Medulla oblongata (tissue), 1 donor: Measurements from ENCODE around the gene MIA.
"Not testable (repeated sequence)": the region's sequence is repeated elsewhere in the genome, so short reads cannot be mapped to it uniquely, and the experiment has no call there.

Experiments used
- DNase-seq: peaks from one replicate; pipeline ENCODE4 v3.0.0-alpha.2; 2015; ENCODE audit errors: extremely low spot score

The MIA gene

GRCh38 chr19:40750058-40750873 lies 25.1 kb upstream of the MIA start, which contains the start of gene ACTMAP:
Gene ACTMAP (minus strand): TSS chr19:40750477. CDS start chr19:40749803, 674 bp downstream.
- DNase-seq, result peak; percentile 100

GRCh38 chr19:40750874-40751537 lies 24.3 kb upstream of the MIA start, which contains the start of gene SNRPA:
Gene SNRPA (plus strand): TSS chr19:40751203. CDS start chr19:40751409, 206 bp downstream.
- DNase-seq, result peak; percentile 99

GRCh38 chr19:40752257-40752781 lies 23.0 kb upstream of the MIA start:
- no peak for DNase-seq

- DNase-seq, result no peak
Measured at GRCh38 chr19:40754611-40755247, 20.6 kb upstream of the MIA start.

GRCh38 chr19:40755248-40755624 lies 20.1 kb upstream of the MIA start:
- no peak for DNase-seq

- no peak for DNase-seq
Measured at GRCh38 chr19:40755791-40756190, 19.5 kb upstream of the MIA start.

GRCh38 chr19:40756502-40757110 lies 18.7 kb upstream of the MIA start:
- no peak for DNase-seq

- DNase-seq, result no peak
Measured at GRCh38 chr19:40758491-40758890, 16.8 kb upstream of the MIA start.

- no peak for DNase-seq
Measured at GRCh38 chr19:40759352-40759751, 16.0 kb upstream of the MIA start.

GRCh38 chr19:40762754-40763470 lies 12.4 kb upstream of the MIA start:
- DNase-seq, result no peak

- DNase-seq, result no peak
Measured at GRCh38 chr19:40763526-40763925, 11.8 kb upstream of the MIA start.

GRCh38 chr19:40763963-40764362 lies 11.4 kb upstream of the MIA start:
- DNase-seq, result no peak

- DNase-seq, result not testable (repeated sequence)
Measured at GRCh38 chr19:40766385-40766784, 8.9 kb upstream of the MIA start.

- DNase-seq, result no peak
Measured at GRCh38 chr19:40768869-40769268, 6.5 kb upstream of the MIA start.

GRCh38 chr19:40771101-40771862 lies 4.0 kb upstream of the MIA start:
- DNase-seq, result not testable (repeated sequence)

GRCh38 chr19:40775632-40776022 lies 306 bp downstream of the MIA start:
- no peak for DNase-seq

GRCh38 chr19:40776364-40776763 lies 1.0 kb downstream of the MIA start:
- no peak for DNase-seq

GRCh38 chr19:40776932-40777644 lies 1.8 kb downstream of the MIA start:
- peak; percentile 99 for DNase-seq

- DNase-seq, result no peak
Measured at GRCh38 chr19:40777645-40777936, 2.3 kb downstream of the MIA start.
